ENCODE data around the gene VIPR2.

The VIPR2 gene

GRCh38 chr7:159022238-159022993 lies 122.3 kb downstream of the VIPR2 start:
- no peak for DNase-seq

GRCh38 chr7:159020987-159021386 lies 123.7 kb downstream of the VIPR2 start:
- no peak for DNase-seq

- DNase-seq = no peak
Measured at GRCh38 chr7:159019111-159019510, 125.6 kb downstream of the VIPR2 start.

GRCh38 chr7:159017741-159018140 lies 126.9 kb downstream of the VIPR2 start:
- no peak for DNase-seq

GRCh38 chr7:159017210-159017609 lies 127.5 kb downstream of the VIPR2 start:
- no peak for DNase-seq

GRCh38 chr7:159016591-159016990 lies 128.1 kb downstream of the VIPR2 start:
- DNase-seq = no peak

GRCh38 chr7:159015454-159016410 lies 128.9 kb downstream of the VIPR2 start:
- DNase-seq = no peak

- no peak for DNase-seq
Measured at GRCh38 chr7:159015081-159015453, 129.6 kb downstream of the VIPR2 start.

GRCh38 chr7:159014297-159015062 lies 130.2 kb downstream of the VIPR2 start:
- DNase-seq = no peak

GRCh38 chr7:159013825-159014289 lies 130.8 kb downstream of the VIPR2 start:
- DNase-seq = no peak

- DNase-seq = no peak
Measured at GRCh38 chr7:159013181-159013690, 131.4 kb downstream of the VIPR2 start.

- DNase-seq = no peak
Measured at GRCh38 chr7:159012353-159013069, 132.2 kb downstream of the VIPR2 start.

GRCh38 chr7:159011722-159012022 lies 133.0 kb downstream of the VIPR2 start:
- no peak for DNase-seq

- no peak for DNase-seq
Measured at GRCh38 chr7:159010937-159011721, 133.5 kb downstream of the VIPR2 start.

GRCh38 chr7:159010411-159010810 lies 134.3 kb downstream of the VIPR2 start:
- no peak for DNase-seq

- no peak for DNase-seq
Measured at GRCh38 chr7:159009951-159010350, 134.7 kb downstream of the VIPR2 start.

GRCh38 chr7:159008417-159008816 lies 136.2 kb downstream of the VIPR2 start:
- no peak for DNase-seq

- peak; percentile 29 for DNase-seq
Measured at GRCh38 chr7:159007996-159008389, 136.7 kb downstream of the VIPR2 start.

- peak; percentile 18 for DNase-seq
Measured at GRCh38 chr7:159007364-159007995, 137.2 kb downstream of the VIPR2 start.

GRCh38 chr7:159006610-159007130 lies 138.0 kb downstream of the VIPR2 start:
- DNase-seq = no peak
